OCI-LY7 (cell line): ENCODE data around the gene PCNX2. TPM values are rescaled to one million over a fixed set of nuclear protein-coding genes. Genes with fewer than 3 reads are reported as not detected.

Source experiments
- BruUV-seq: library from RNA; stranded (reverse); fragments of 400-500 nt; replicated peaks from 2 replicates; lab custom pipeline; 2021; lab: Mats Ljungman, UMichigan
- CTCF ChIA-PET: fragments of 300-600 bp; sonication (Branson Sonifier 250); formaldehyde crosslinking; loops from one replicate; lab custom pipeline; 2022; ENCODE audit warnings: antibody characterized with exemption; ENCODE audit not compliant: unreplicated experiment; lab: Charles Lee
- POLR2A ChIA-PET: fragments of 300-600 bp; sonication (Branson Sonifier 250); formaldehyde crosslinking; loops from one replicate; lab custom pipeline; 2022; ENCODE audit warnings: antibody characterized with exemption; lab: Charles Lee
- DNase-seq: peaks from one replicate; pipeline ENCODE4 v3.0.0-alpha.2; 2015; ENCODE audit warnings: low spot score
- H2AFZ ChIP-seq: fragments of 200-600 bp; sonication (generic), shearing (Covaris generic); 2 replicates; pipeline ENCODE4 v1.6.1; 2014; ENCODE audit warnings: mild to moderate bottlenecking, antibody characterized with exemption, low read length, moderate library complexity
- H3K27ac ChIP-seq: fragments of 200-600 bp; sonication (generic); 2 replicates; pipeline ENCODE4 v1.5.1; 2014; ENCODE audit warnings: mixed run types, low read depth, mild to moderate bottlenecking, moderate library complexity, low read length, inconsistent platforms; ENCODE audit not compliant: poor library complexity, severe bottlenecking
- H3K36me3 ChIP-seq: fragments of 200-600 bp; sonication (generic); 2 replicates; pipeline ENCODE4 v1.6.1; 2014; ENCODE audit warnings: mild to moderate bottlenecking, antibody characterized with exemption, low read length, moderate library complexity, mixed read lengths; ENCODE audit not compliant: insufficient read depth
- H3K4me1 ChIP-seq: fragments of 200-600 bp; sonication (generic); 2 replicates; pipeline ENCODE4 v1.5.1; 2014; ENCODE audit warnings: mild to moderate bottlenecking, low read length; ENCODE audit not compliant: insufficient read depth, poor library complexity, severe bottlenecking
- H3K4me2 ChIP-seq: fragments of 200-600 bp; sonication (generic); 2 replicates; pipeline ENCODE4 v1.6.1; 2014; ENCODE audit warnings: mild to moderate bottlenecking, low read length
- H3K4me3 ChIP-seq: fragments of 200-600 bp; sonication (generic); 2 replicates; pipeline ENCODE4 v1.5.1; 2014; ENCODE audit warnings: mild to moderate bottlenecking, low read depth, low read length; ENCODE audit not compliant: poor library complexity, severe bottlenecking
- H3K79me2 ChIP-seq: fragments of 200-600 bp; sonication (generic); 2 replicates; pipeline ENCODE4 v1.6.1; 2016; ENCODE audit warnings: low read depth, mild to moderate bottlenecking, low read length, moderate library complexity, mixed read lengths; ENCODE audit not compliant: insufficient read depth
- H3K9me2 ChIP-seq: fragments of 200-600 bp; sonication (generic); 2 replicates; pipeline ENCODE4 v1.6.1; 2016; ENCODE audit warnings: mild to moderate bottlenecking, low read length, mixed read lengths; ENCODE audit not compliant: insufficient read depth
- H3K9me3 ChIP-seq: fragments of 200-600 bp; sonication (generic); 2 replicates; pipeline ENCODE4 v1.6.1; 2014; ENCODE audit warnings: mild to moderate bottlenecking, mixed run types, low read length, mixed read lengths
- H4K20me1 ChIP-seq: fragments of 200-600 bp; sonication (generic); 2 replicates; pipeline ENCODE4 v1.6.1; 2014; ENCODE audit warnings: mild to moderate bottlenecking, antibody characterized with exemption, low read length, moderate library complexity, mixed read lengths; ENCODE audit not compliant: insufficient read depth
- CTCF ChIP-seq: fragments of 200-600 bp; sonication (generic); conservative IDR thresholded peaks from 2 replicates; pipeline ENCODE4 v1.5.1; 2014; ENCODE audit warnings: mild to moderate bottlenecking, antibody characterized with exemption, low read length, moderate library complexity, mixed read lengths
- EZH2phosphoT487 ChIP-seq: fragments of 200-600 bp; sonication (generic); IDR thresholded peaks from 2 replicates; pipeline ENCODE4 v1.6.1; 2018; ENCODE audit warnings: low read depth, borderline replicate concordance, mild to moderate bottlenecking, mixed run types, antibody characterized with exemption, low read length, moderate library complexity, mixed read lengths
- intact Hi-C: fragments of 100-400 bp; cut with micrococcal nuclease; formaldehyde crosslinking; loops from one replicate; pipeline ENCODE4 v1.10.0; 2022; ENCODE audit not compliant: unreplicated experiment
- total RNA-seq, 2 experiments: library from RNA; depleted of rRNA in 1 of 2; stranded (reverse); fragments of >200 nt in 1 of 2; shearing (Covaris generic) in 1 of 2; gene quantifications; 2 replicates each; pipeline ENCODE4 v1.2.3, GENCODE V29; 2014 to 2022

The PCNX2 gene
- total RNA-seq, 2 experiments from 2014 or later, result 17.1 to 26.9 TPM

GRCh38 chr1:233088613-233089012 lies 206.9 kb downstream of the PCNX2 start:
- Histone ChIP-seq H3K4me2 (no peak overlapping the region), H4K20me1 (no peaks in the 10 kb centered on the region), H3K9me2 (no peaks in the 10 kb centered on the region), H3K4me3 (no peak overlapping the region), H3K79me2 (no peaks in the 10 kb centered on the region), H3K9me3 (no peaks in the 10 kb centered on the region), H2AFZ (no peak overlapping the region), H3K36me3 (peaks cover 5% of the 10 kb centered on the region; the same call in 1 of the 2 replicates), H3K27ac (no peak overlapping the region), H3K4me1 (no peaks in the 10 kb centered on the region)
- no TSS peak for BruUV-seq
- no peak for DNase-seq
- CTCF ChIA-PET, result no interaction called here
- intact Hi-C loops, result no loop called here
- TF ChIP-seq EZH2phosphoT487, result no peak
- no peak for TF ChIP-seq CTCF
- POLR2A ChIA-PET, result interaction anchor here (0.7 kb wide), 1 partner anchor 33 kb away, joined by 4 read pairs; no protein-coding TSS in a partner anchor

- Histone ChIP-seq H4K20me1 (no peaks in the 10 kb centered on the region), H3K9me2 (no peaks in the 10 kb centered on the region), H2AFZ (no peak overlapping the region), H3K27ac (no peak overlapping the region), H3K36me3 (no peaks in the 10 kb centered on the region), H3K4me3 (no peak overlapping the region), H3K79me2 (no peaks in the 10 kb centered on the region), H3K4me1 (no peaks in the 10 kb centered on the region), H3K4me2 (no peak overlapping the region), H3K9me3 (no peaks in the 10 kb centered on the region)
- ChIA-PET POLR2A (interaction anchor here (0.6 kb wide), 1 partner anchor 94 kb away, joined by 3 read pairs; no protein-coding TSS in a partner anchor), CTCF (no interaction called here)
- intact Hi-C loops, result no loop called here
- BruUV-seq, result no TSS peak
- no peak for TF ChIP-seq EZH2phosphoT487
- TF ChIP-seq CTCF, result no peak
- DNase-seq, result no peak
These were observed 208.3 kb downstream of the PCNX2 start for GRCh38 chr1:233086961-233087881.

GRCh38 chr1:233085566-233085965 lies 210.0 kb downstream of the PCNX2 start:
- Histone ChIP-seq H3K4me3 (no peak overlapping the region), H2AFZ (no peak overlapping the region), H3K79me2 (no peaks in the 10 kb centered on the region), H3K36me3 (no peaks in the 10 kb centered on the region), H3K4me1 (no peaks in the 10 kb centered on the region), H3K4me2 (no peak overlapping the region), H4K20me1 (no peaks in the 10 kb centered on the region), H3K9me2 (no peaks in the 10 kb centered on the region), H3K27ac (no peak overlapping the region), H3K9me3 (no peaks in the 10 kb centered on the region)
- BruUV-seq, result no TSS peak
- DNase-seq, result no peak
- no peak for TF ChIP-seq CTCF
- TF ChIP-seq EZH2phosphoT487, result no peak
- ChIA-PET POLR2A (no interaction called here), CTCF (no interaction called here)
- intact Hi-C loops, result no loop called here
